KOPT-K1 (cell line): Measurements from ENCODE around the gene RER1.

ENCODE experiments used
- H3K27ac ChIP-seq: fragments of 200-600 bp; sonication (generic); 2 replicates; pipeline ENCODE4 v1.5.1; 2016; ENCODE audit warnings: antibody characterized with exemption, mild to moderate bottlenecking, low read depth, low read length; ENCODE audit not compliant: poor library complexity, severe bottlenecking
- H3K36me3 ChIP-seq: fragments of 200-600 bp; sonication (generic); 2 replicates; pipeline ENCODE4 v1.5.1; 2017; ENCODE audit warnings: antibody characterized with exemption, mild to moderate bottlenecking, low read length, moderate library complexity; ENCODE audit not compliant: insufficient read depth
- H3K9me3 ChIP-seq: fragments of 200-600 bp; sonication (generic); 2 replicates; pipeline ENCODE4 v1.5.1; 2017; ENCODE audit warnings: antibody characterized with exemption, low read length, mild to moderate bottlenecking; ENCODE audit not compliant: insufficient read depth, poor library complexity, severe bottlenecking

RER1 gene

GRCh38 chr1:2360588-2361364 is 30.9 kb upstream of the RER1 start:
- Histone ChIP-seq H3K27ac (no peak overlapping the region), H3K36me3 (no peaks in the 10 kb centered on the region), H3K9me3 (peaks cover 4% of the 10 kb centered on the region)

- H3K36me3 ChIP-seq, result no peaks in the 10 kb centered on the region
Measured at GRCh38 chr1:2363847-2364513, 27.7 kb upstream of the RER1 start.

GRCh38 chr1:2368053-2368744 is 23.4 kb upstream of the RER1 start:
- H3K36me3 ChIP-seq, result no peaks in the 10 kb centered on the region
- peaks cover 4% of the 10 kb centered on the region for H3K9me3 ChIP-seq

More at GRCh38 chr1:2363847-2364513, 27.7 kb upstream of the RER1 start:
- Histone ChIP-seq H3K9me3 (peaks cover 4% of the 10 kb centered on the region), H3K27ac (no peak overlapping the region)

DNA sequence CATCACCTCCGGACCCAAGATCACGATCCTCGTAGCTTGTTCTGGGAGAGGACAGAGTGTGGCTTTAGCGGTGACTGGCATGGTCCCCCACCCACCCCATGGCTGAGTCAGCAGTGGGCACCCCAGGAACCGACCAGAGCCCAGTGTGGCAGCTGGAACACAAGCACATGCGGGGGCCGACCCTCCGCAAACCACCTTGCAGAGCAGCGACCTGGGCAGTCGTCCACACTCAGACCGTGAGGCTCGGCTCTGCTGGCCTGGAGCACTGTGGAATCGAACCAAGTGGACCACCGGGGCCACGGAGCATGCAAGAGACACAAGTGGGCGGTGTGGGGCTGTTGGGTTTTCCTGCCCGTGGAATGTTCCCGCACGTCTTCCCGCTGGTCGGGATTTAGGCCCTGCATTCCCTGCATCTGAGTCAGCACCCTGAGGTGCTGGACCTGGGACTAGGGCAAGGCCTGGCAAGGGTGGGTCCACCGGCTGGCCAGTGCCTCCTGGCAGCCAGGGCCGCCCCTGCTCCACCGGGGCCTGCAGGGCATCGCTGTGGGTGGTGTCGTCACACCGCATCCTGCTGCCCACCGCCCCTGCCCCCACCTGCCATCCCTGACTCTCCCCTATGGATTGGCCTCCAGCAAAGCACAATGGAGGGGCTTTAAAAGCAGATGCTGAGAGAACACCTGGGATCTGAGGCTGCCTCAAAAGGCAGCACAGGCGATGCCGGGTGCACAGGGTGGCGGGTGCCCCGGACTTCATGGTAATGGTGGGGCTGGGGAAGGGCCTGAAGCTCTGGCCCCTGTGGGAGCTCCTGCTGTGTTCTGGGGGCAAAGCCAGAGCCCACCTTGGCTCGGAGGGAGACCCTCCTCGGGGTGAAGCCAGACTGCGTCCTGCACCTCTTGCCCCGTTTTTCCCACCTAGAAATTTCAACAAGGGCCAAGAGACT is 18.8 kb upstream of the RER1 start:
- H3K27ac ChIP-seq, result no peak overlapping the region
- H3K36me3 ChIP-seq, result no peaks in the 10 kb centered on the region
- no peaks in the 10 kb centered on the region for H3K9me3 ChIP-seq

More at GRCh38 chr1:2368053-2368744, 23.4 kb upstream of the RER1 start:
- no peak overlapping the region for H3K27ac ChIP-seq

GRCh38 chr1:2373551-2374251 is 17.9 kb upstream of the RER1 start:
- no peak overlapping the region for H3K27ac ChIP-seq
- no peaks in the 10 kb centered on the region for H3K9me3 ChIP-seq
- H3K36me3 ChIP-seq, result no peaks in the 10 kb centered on the region

GRCh38 chr1:2374252-2375155 is 17.1 kb upstream of the RER1 start:
- Histone ChIP-seq H3K27ac (no peak overlapping the region), H3K36me3 (no peaks in the 10 kb centered on the region)

DNA sequence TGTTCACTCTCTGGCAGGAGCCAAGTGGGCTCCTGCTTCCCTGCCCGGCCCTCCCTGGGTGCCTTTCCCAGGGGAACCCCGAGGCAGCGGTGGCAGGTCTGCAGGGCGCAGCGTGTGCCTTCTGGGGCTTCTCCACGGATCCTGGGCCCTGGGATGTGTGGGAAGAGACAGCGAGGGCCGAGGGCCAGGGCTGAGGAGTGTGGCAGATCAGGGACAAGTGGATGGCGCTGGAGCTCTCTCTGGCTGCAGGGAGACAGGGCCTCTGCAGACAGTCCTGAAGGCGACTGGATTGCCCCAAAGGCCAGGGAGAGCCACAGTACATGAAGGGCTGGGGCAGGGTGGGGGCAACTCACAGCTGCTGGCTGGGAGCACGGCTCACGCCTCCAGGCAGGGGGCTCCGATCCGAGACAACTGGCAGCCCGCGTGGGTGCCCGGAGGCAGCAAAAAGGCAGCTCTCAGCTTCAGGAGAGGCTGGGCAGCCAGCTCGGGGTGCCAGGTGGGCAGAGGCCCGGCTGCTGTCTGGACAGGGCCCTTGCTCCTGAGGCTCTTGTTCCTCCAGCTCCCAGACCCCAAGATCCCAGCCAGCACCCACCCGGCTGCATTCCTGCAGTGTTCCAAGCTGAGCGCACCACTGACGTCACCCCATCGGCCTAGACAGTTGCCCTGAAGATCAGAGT is 16.3 kb upstream of the RER1 start:
- H3K27ac ChIP-seq, result no peak overlapping the region
- H3K9me3 ChIP-seq, result no peaks in the 10 kb centered on the region
- H3K36me3 ChIP-seq, result no peaks in the 10 kb centered on the region

More at GRCh38 chr1:2374252-2375155, 17.1 kb upstream of the RER1 start:
- H3K9me3 ChIP-seq, result no peaks in the 10 kb centered on the region

- Histone ChIP-seq H3K27ac (no peak overlapping the region), H3K36me3 (no peaks in the 10 kb centered on the region), H3K9me3 (no peaks in the 10 kb centered on the region)
Measured at GRCh38 chr1:2375923-2376260, 15.7 kb upstream of the RER1 start.

DNA sequence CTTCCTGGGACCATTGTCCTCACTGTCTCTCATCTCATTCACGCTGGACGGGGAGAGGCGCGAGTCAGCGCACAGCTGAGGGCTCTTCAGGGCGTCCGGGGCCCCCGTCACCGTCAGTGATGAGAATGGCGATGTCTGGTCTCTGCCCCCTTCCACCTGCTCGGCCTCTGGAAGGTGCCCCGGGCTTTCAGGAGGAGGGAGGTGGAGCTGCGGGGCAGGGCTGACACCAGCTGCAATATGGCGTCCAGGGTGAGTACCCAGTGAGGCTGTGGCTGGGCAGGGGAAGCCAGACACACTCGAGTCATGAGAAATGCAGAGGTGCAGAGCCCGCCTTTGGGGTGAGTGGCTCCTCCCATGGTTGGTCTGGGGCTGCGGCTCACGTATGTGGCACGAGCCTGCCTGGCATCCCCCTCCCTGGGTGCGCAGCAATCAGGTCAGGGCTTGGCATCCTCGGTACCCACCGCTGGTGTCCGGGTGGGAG is 15.3 kb upstream of the RER1 start:
- no peaks in the 10 kb centered on the region for H3K36me3 ChIP-seq
- H3K27ac ChIP-seq, result no peak overlapping the region
- H3K9me3 ChIP-seq, result no peaks in the 10 kb centered on the region

DNA sequence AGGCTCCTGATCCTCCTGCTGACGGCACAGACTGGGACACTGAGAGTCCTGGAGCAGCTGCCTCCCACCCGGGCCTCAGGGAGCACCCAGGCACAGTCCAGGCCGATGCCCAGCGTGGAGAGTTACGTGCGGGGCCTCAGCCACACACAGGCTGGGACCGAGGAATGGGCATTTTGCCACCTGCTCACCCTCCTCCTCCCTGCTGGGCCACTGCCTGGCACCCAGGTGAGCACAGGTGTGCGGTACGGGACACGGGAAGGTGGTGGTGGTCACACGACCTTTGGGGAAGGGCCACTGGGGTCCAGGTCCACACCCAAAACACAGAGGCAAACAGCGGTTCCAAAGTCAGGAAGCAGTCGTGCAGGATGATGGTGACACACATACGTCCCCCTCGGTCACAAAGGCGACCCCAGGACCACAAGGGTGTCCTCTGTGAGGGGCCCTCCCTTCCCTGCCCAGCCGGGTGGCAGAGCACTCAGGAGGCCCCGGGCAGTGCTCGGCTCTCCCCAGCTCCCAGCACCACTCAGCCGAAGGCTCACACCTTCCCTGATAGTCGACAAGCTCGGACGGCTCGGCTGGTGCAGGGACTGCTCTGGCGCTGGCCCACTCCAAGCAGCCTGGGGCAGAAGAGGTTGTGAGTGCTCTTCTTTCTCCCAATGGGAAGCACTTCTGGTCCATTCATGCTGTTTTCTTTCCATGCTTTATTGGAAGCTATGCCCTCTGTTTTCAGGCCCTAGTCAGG is 14.5 kb upstream of the RER1 start:
- Histone ChIP-seq H3K36me3 (no peaks in the 10 kb centered on the region), H3K27ac (no peak overlapping the region), H3K9me3 (no peaks in the 10 kb centered on the region)

DNA sequence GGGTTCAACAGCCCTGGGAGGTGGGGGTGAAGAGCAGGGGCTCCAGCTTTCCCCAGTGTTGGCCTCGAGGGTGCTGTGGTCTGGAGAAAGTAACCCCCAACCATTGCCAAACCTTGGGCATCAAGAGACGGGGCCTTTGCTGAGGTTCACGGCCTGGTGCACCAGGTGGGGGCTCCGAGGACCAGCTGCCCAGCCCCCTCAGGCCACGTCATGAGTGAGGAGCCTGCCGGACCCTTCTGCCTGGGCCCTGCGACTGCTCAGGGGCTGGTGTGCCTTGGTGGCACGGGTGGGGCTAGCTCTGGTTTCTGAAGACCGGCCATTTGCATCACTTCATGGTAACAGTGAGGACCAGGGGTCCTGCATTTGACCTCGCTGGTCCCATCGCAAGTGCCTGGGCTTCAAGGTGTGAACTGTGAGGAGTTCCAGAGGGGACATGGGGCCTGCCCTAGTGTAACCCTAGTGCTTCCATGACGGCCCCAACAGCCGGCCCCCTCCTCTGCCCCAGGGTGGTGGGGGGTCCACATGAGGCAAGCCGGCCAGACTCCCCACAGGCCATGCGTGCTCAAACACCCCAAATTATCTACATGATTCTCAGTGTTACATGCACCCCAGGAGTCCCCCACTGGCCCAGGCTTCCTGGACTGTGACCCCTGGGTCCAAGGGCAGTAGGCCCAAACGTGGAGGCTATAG is 13.7 kb upstream of the RER1 start:
- Histone ChIP-seq H3K36me3 (no peaks in the 10 kb centered on the region), H3K9me3 (no peaks in the 10 kb centered on the region), H3K27ac (no peak overlapping the region)

- no peak overlapping the region for H3K27ac ChIP-seq
- H3K36me3 ChIP-seq, result no peaks in the 10 kb centered on the region
- H3K9me3 ChIP-seq, result no peaks in the 10 kb centered on the region
Measured at GRCh38 chr1:2378441-2378851, 13.2 kb upstream of the RER1 start.
